BLaER1 (cell line): ENCODE data around the gene REPIN1.

Experiments used
- H3K27ac ChIP-seq: shearing (Covaris generic); formaldehyde crosslinking; 2 replicates; pipeline ENCODE4 v1.8.1; 2022
- H3K27me3 ChIP-seq: shearing (Covaris generic); formaldehyde crosslinking; 2 replicates; pipeline ENCODE4 v1.8.1; 2022
- H3K36me3 ChIP-seq: shearing (Covaris generic); formaldehyde crosslinking; 2 replicates; pipeline ENCODE4 v1.8.1; 2022
- H3K4me1 ChIP-seq: shearing (Covaris generic); formaldehyde crosslinking; 2 replicates; pipeline ENCODE4 v1.8.1; 2022
- H3K4me2 ChIP-seq: shearing (Covaris generic); formaldehyde crosslinking; 2 replicates; pipeline ENCODE4 v1.8.1; 2022
- H3K4me3 ChIP-seq: shearing (Covaris generic); formaldehyde crosslinking; 2 replicates; pipeline ENCODE4 v1.8.1; 2022
- H3K9ac ChIP-seq: shearing (Covaris generic); formaldehyde crosslinking; 2 replicates; pipeline ENCODE4 v1.8.1; 2022
- H3K9me3 ChIP-seq: shearing (Covaris generic); formaldehyde crosslinking; 2 replicates; pipeline ENCODE4 v1.8.1; 2022
- H4K20me1 ChIP-seq: shearing (Covaris generic); formaldehyde crosslinking; 2 replicates; pipeline ENCODE4 v1.8.1; 2022
- Cebpa-rat ChIP-seq: shearing (Covaris generic); IDR thresholded peaks from 2 replicates; pipeline ENCODE4 v1.8.1; 2022

REPIN1 gene

DNA sequence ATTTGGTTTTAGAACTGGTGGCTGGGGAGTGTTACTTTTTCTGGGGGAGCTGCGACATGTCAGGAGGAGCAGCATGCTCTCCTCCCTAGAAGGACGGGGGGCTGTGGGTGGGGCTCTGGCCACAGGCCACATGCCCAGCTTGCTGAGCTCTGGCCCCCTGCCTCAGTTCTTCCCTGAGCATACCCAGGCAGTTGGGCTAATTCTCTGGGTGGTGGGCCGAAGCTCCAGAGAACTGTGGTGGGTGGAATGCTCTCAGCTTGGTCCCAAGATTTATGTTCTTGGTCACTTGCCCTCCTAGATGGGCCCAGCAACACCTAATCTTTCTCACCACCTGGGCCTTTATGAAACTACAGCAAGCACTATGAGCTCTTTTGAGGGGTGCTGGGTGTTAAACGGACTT, 5.4 kb downstream of the REPIN1 start:
- Histone ChIP-seq H4K20me1 (peaks cover 84% of the 10 kb centered on the region), H3K4me2 (no peak overlapping the region), H3K27ac (no peak overlapping the region), H3K9me3 (no peaks in the 10 kb centered on the region), H3K4me1 (peaks cover 82% of the 10 kb centered on the region), H3K9ac (peak overlapping the region; percentile 43; the same call in 1 of the 2 replicates), H3K36me3 (peaks cover 61% of the 10 kb centered on the region), H3K27me3 (no peaks in the 10 kb centered on the region), H3K4me3 (no peak overlapping the region)
- no peak for TF ChIP-seq Cebpa-rat

DNA sequence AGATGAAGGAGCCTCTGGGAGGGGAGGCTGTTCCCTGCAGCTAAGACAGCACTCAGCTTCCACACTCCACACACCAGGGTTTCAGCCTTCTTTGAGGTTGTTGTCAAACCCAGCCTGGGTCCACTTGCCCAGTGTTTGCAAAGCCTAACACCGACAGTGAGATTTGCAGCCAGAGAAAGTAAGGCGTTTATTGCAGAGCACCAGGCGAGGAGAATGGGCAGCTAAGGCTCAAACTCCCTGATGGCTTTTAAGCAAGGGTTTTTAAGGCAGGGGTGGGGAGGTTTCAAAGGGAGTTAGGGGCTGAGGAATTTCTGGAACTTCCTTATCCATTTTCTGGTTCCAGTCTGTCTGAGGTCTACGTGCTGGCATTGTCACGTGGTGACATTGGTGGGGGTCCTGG, 5.8 kb downstream of the REPIN1 start:
- Histone ChIP-seq H3K27me3 (no peaks in the 10 kb centered on the region), H3K4me3 (no peak overlapping the region), H3K36me3 (peaks cover 61% of the 10 kb centered on the region), H4K20me1 (peaks cover 83% of the 10 kb centered on the region), H3K9me3 (no peaks in the 10 kb centered on the region), H3K4me1 (peaks cover 82% of the 10 kb centered on the region), H3K4me2 (no peak overlapping the region), H3K9ac (peak overlapping the region; percentile 43; the same call in 1 of the 2 replicates), H3K27ac (no peak overlapping the region)
- TF ChIP-seq Cebpa-rat, result no peak

DNA sequence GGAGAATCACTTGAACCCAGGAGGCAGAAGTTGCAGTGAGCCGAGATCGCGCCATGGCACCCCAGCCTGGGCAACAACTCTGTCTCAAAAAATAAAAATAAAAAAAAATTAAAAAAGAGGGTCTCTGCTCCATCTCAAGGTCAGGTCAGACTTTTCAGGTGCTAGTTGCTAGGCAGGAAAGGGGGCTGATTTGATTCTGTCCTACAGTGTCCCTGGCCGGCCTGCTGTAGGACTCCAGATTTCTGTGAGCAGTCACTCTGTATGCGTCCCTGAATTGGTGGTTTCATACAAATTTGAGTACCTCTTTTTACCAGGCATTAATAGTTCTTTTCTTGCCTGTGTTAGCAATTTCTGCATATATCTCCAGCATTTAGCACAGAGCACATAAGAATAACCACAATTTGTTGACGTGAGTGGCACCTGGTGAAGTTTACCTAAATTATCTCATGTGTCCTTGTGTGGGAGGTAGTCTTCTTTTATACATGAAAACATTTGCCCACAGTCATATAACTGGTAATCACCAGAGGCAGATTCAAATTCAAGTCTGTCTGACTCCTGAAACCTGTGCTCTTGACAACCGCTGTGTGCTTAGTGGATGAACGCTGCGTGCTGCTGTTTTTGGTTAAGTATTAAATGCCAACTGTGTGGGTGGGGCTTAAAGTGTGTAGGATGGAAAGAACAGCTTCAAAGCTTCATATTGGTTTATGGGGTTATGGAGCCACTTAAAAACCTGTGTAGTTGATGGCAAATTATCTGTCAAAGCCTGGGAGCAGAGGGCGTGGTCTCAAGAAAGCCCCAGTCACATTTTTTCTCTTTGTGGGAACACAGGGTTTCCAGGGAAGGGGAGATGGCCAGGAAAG, 7.3 kb downstream of the REPIN1 start:
- peak overlapping the region; percentile 92 for H3K4me2 ChIP-seq
- 0 out of 2 replicates have a peak overlapping the region, but pooled peaks have one; percentile 31 for H3K9ac ChIP-seq
- H3K27ac ChIP-seq, result peak overlapping the region; percentile 33; the same call in 1 of the 2 replicates
- TF ChIP-seq Cebpa-rat, result no peak
- peaks cover 69% of the 10 kb centered on the region for H4K20me1 ChIP-seq
- H3K4me3 ChIP-seq, result no peak overlapping the region
- no peaks in the 10 kb centered on the region for H3K9me3 ChIP-seq
- H3K4me1 ChIP-seq, result peaks cover 80% of the 10 kb centered on the region
- peaks cover 51% of the 10 kb centered on the region for H3K36me3 ChIP-seq
- no peaks in the 10 kb centered on the region for H3K27me3 ChIP-seq

DNA sequence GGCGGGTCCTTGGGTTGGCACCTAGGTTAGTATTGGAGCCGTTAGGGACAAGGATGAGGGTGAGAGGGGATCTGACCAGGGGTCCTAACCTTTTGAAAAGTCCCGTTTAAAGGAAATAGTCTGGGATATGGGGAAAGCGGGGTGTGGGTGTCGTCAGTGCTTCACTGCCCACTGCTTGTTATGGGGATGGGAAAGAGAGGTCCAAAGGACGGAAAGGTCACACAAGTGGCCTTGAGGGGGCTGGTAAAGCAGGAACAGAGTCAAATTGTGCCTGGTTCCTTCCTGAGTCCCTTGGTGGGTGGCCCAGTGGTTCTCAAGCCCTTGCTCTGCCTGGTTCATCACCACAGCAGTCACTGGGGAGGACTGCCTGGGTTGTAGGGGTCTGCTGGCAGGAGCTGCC, 7.9 kb downstream of the REPIN1 start:
- no peak for TF ChIP-seq Cebpa-rat
- H4K20me1 ChIP-seq, result peaks cover 62% of the 10 kb centered on the region
- no peaks in the 10 kb centered on the region for H3K27me3 ChIP-seq
- H3K9me3 ChIP-seq, result no peaks in the 10 kb centered on the region
- H3K9ac ChIP-seq, result peak overlapping the region; percentile 31; the same call in 1 of the 2 replicates
- peaks cover 44% of the 10 kb centered on the region for H3K36me3 ChIP-seq
- H3K4me2 ChIP-seq, result peak overlapping the region; percentile 92
- peaks cover 76% of the 10 kb centered on the region for H3K4me1 ChIP-seq
- peak overlapping the region; percentile 33; the same call in 1 of the 2 replicates for H3K27ac ChIP-seq
- H3K4me3 ChIP-seq, result no peak overlapping the region

DNA sequence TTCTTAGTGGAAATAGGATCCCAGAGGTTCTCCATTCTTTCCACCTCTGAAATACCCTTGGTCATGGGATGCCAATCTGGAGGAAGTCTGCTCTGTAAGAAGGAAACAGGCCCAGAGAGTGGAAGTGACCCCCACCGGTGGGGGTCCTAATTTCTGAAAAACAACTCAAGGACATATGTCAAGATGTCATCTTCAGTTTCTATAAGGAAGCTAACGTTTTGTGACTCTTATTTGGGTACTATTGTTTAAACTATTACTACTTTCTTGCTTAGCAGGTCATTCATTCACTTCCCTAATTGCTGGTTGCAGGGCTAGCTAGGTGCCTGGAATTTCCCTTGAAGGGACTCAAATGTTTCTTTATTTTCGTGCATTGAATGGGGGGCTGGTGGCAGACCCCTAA, 8.6 kb downstream of the REPIN1 start:
- Histone ChIP-seq H3K36me3 (peaks cover 38% of the 10 kb centered on the region), H3K27ac (peak overlapping the region; percentile 33; the same call in 1 of the 2 replicates), H3K4me1 (peaks cover 77% of the 10 kb centered on the region), H3K4me3 (no peak overlapping the region), H3K9ac (peak overlapping the region; percentile 31; the same call in 1 of the 2 replicates), H3K4me2 (peak overlapping the region; percentile 92), H3K9me3 (no peaks in the 10 kb centered on the region), H3K27me3 (no peaks in the 10 kb centered on the region), H4K20me1 (peaks cover 60% of the 10 kb centered on the region)
- no peak for TF ChIP-seq Cebpa-rat

DNA sequence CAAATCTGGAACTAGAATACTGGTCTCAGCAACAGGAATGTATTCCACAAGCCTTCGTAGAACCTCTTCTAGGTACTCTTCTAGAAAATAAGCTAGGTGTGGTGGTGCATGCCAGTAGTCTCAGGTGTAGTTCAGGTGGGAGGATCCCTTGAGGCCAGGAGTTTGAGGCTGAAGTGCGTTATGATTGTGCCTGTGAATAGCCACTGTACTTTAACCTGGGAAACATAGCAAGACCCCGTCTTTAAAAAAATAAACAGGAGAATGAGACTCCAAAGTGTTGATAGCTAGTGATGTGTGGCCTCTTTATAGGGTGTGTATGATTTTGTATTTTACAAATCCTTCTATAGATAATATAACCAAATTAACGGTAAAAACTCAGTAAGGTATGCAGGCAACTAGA, 9.0 kb downstream of the REPIN1 start:
- H3K4me1 ChIP-seq, result peaks cover 77% of the 10 kb centered on the region
- H3K4me3 ChIP-seq, result no peak overlapping the region
- H4K20me1 ChIP-seq, result peaks cover 60% of the 10 kb centered on the region
- no peaks in the 10 kb centered on the region for H3K9me3 ChIP-seq
- no peak for TF ChIP-seq Cebpa-rat
- peaks cover 38% of the 10 kb centered on the region for H3K36me3 ChIP-seq
- H3K9ac ChIP-seq, result peak overlapping the region; percentile 31; the same call in 1 of the 2 replicates
- no peaks in the 10 kb centered on the region for H3K27me3 ChIP-seq
- H3K27ac ChIP-seq, result peak overlapping the region; percentile 93
- peak overlapping the region; percentile 92 for H3K4me2 ChIP-seq

DNA sequence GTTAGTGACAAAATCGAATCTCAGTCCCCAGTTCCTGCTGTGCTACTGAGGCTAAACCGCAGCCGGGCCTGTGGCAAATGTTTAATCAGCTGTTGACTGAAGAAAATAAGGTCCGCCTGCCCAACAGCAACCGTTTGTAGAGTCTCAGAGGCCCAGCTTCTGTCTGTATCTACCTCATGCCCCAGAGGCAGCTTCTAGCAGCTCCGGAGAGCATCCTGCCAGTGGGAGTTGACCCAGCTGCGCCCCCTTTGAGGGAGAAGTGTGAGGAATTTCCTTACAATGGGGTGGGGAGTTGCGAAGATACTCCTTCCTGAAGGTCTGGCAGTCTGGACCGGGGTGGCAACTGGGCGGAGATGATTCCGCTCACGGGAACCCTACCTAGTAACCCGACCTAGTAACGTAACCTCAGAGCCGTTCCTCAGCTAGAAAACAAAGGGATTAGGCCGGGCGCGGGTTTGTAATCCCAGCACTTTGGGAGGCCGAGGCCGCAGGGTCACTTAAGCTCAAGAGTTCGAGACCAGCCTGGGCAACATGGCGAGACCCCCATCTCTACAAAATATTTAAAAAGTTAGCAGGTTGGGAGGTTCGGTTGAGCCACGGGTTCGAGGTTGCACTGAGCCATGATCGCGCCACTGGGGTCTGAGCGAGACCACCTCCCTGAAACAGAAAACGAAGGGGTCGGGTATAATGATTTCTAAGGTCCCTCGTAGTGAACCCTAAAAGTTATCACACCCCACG, 9.7 kb downstream of the REPIN1 start:
- peaks cover 77% of the 10 kb centered on the region for H3K4me1 ChIP-seq
- TF ChIP-seq Cebpa-rat, result no peak
- no peaks in the 10 kb centered on the region for H3K27me3 ChIP-seq
- H4K20me1 ChIP-seq, result peaks cover 60% of the 10 kb centered on the region
- peaks cover 36% of the 10 kb centered on the region for H3K36me3 ChIP-seq
- peak overlapping the region; percentile 93 for H3K9ac ChIP-seq
- peak overlapping the region; percentile 93 for H3K27ac ChIP-seq
- H3K4me2 ChIP-seq, result peak overlapping the region; percentile 92
- H3K9me3 ChIP-seq, result no peaks in the 10 kb centered on the region
- H3K4me3 ChIP-seq, result peak overlapping the region; percentile 76

DNA sequence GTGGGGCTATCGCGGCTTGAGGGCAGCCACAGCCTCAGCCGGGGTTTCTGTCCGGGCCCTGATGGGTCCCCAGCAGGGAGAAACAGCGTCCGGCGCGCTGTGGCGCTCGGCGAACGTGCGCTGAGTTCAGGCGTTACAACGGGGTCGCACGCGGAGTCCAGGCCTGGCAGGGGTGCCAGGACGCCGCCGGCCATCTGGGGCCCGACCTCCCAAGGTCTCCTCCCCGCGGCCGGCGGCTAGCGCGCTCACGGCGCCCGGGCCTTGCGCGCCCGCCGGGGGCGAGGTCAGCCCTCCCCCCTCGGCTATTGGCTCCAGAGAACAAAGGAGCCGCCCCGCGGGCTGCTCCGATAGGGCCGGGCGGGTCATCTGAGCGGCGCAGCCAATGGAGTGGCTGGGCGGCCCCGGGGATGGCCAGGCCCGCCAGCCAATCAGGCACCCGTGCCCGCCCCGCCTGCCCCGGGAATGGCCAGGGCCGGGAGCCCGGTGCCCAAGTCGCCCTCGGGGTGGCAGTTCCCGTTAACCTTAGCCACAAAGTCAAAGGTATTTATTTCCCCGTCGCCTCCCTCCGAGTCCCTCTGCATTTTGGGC, 10.3 kb downstream of the REPIN1 start, which contains the start of gene ZNF775:
TSS of gene ZNF775 (plus strand) at position 478 of the 588 bp plus-strand sequence. CDS start 9,141 bp downstream, outside the sequence.
- H3K9me3 ChIP-seq, result no peaks in the 10 kb centered on the region

More for the DNA sequence above, 10.3 kb downstream of the REPIN1 start, which contains the start of gene ZNF775:
- Histone ChIP-seq H3K4me2 (peak within 1 kb of the TSS; percentile 92), H3K4me3 (peak within 1 kb of the TSS; percentile 76), H3K27me3 (no peaks in the 10 kb centered on the region), H4K20me1 (peaks cover 60% of the 10 kb centered on the region), H3K36me3 (peaks cover 31% of the 10 kb centered on the region), H3K4me1 (peaks cover 77% of the 10 kb centered on the region), H3K27ac (peak within 1 kb of the TSS; percentile 93), H3K9ac (peak within 1 kb of the TSS; percentile 93)
- no peak for TF ChIP-seq Cebpa-rat
